NCI-H2227 treated with DMSO at 0.1 percent for 48 hours (cell line): ENCODE data around the gene CDH8.
"Not testable (repeated sequence)": the region's sequence is repeated elsewhere in the genome, so short reads cannot be mapped to it uniquely, and the experiment has no call there.

Experiments used
- DNase-seq: peaks from one replicate; lab custom pipeline; 2025; lab: John Stamatoyannopoulos, UW

CDH8 gene

DNA sequence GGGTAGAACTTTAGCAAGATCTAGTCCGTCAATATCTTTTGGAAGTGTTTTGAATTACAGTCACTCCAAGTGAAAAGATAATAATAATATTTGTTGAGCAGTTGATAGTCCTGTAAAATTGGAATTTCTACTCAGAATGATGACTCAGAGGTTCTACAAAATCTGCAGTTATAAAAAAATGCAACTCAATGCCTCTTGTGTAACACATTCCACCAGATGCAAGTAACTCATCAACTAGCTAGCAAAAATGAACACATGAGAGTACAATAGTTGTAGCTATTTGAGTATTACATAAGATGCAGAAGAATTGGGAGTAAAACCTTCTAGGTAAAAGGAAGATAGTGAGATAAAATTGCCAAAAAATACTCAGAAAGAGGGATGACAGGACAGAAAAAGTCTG lies 177.2 kb downstream of the CDH8 start:
- no peak for DNase-seq

DNA sequence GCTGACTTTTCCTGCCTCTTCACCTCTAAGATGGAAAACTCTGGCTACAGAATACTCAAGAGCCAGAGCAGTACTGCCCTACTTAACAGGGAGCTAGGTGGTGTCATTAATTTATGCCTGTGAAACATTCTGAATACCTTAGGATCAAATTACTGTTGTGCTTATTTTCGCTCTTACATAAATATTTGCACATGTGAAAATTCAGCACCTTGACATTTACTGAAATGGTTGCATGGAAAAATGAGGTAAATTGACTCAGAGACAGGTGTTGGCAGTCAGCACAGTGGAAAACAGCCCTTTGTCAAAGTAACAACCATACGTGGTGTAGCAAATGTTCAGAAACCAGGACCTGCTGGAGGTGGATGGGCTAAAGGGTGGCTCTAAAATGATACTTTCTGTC lies 193.6 kb downstream of the CDH8 start:
- DNase-seq = no peak

DNA sequence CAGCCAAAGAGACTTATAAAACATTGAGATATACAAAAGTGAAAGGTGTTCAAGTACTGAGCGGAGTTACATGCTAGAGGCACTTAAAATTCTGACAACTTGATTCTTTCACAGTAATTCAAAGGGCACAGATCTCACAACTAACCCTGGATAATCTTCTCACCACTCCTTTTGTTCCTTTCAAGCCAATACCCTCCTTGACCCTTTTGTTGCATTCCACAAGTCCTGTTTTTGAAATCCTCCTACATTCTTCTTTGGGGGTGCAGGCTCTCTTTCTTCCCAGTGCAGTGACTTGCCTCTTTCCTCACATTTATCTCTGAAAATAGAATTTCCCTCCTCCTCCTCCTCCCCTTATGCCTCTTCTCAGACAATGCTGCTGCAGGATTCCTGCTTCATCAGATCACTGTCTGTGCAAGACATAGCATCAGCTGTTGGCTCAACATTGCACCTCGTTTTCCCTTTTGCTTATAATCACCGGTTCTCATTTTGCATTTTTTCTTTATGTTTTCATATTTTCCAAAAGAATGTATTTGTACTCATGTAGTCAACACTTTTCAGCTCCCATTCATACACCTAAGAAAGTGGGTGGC lies 199.3 kb downstream of the CDH8 start:
- no peak for DNase-seq

DNA sequence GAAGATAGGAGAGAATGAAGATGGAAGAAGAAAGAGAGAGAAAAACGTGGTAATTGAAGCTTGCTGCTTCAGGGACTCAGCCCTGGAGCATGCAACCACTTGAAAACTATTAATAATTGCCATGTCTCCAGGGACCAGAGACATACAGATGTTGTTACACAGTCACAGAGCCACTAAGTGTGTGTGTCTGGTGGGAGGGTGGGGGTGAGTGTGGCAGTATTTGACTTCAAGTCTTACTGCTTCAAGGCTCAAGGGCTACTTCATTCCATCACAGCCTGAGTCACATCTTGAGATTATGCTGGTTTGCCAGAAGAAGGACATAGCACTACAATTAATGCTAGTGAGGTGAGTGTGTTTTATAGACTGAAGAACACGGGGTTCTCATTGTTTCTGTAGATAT lies 202.2 kb downstream of the CDH8 start:
- DNase-seq = no peak

DNA sequence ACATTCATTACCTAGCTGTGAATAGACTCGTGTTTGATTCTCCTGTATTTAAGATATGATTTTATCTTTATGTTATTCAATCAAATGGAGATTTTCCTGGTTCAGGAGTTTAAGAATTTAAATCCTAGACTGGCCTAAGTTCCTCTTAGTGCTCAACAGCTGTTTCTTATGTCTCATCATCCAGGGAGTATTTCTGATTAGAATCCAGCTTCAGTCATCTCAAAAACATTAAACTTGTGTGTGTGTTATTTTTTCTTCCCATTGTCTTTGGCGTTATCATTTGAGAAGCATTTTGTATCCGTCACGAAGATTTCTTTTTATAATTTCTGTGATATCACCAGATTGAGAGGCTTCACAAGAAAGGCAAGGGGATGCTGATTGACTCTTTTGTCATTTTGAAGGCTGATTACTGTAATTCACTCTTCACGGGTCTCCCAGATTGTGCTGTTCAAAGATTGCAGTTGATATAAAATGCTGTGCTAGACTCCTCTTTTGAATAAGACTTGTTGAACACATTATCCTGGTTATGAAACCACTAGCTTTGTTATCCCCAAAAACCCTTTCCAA lies 204.8 kb downstream of the CDH8 start:
- DNase-seq = peak; percentile 78

DNA sequence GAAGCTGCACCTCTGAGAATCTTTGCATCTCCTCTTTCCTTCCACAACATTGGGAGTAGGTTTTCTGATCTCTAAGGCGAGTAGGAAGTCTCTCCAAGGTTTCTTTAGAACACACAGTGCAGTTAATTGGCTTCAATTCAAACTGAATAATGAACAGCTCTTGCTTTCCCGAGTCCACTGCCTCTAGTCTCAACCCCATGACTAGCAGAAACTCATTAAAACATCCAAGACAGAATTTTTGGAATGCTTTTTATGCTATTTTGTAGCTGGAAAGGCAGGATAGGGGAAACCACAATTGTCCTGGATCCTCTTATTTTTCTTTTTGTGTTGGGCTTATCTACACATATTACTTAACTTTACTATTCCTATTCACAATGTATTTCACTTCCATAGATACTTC lies 206.6 kb downstream of the CDH8 start:
- no peak for DNase-seq

DNA sequence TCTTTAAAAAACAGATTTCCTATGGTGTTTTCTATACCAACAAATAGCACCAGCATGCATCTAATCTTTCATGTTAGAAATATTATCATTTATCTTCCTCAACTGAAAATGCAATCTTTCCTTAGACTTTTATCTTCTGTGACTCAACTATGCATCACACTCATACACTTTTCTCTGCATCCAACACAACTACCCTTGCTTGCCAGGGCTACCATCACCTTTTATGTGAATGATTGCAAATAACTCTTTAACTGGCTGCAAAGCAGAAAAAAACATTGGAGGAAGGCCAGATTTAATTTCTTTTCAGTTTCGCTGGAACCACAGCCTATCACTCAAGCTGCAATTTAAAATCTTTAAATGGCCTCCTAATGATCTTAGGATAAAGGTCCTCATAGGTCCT lies 212.9 kb downstream of the CDH8 start:
- DNase-seq = no peak

DNA sequence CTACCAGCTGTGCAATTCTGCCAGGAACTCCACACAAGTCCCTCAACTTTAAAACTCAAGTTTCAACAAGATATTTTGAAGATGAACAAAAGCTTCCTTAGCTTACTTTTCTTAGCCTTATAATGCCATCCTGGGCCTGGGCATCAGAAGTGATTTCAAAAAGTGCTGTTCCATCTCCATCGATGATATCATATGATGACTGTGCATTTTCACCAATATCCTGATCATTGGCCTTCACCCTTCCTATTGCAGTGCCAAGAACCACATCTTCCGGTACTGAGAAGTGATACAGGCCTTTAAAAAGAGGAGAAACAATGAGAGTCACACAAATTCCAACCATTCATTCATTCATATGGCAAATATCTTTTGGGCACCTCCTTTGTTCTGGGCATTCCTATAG lies 215.4 kb downstream of the CDH8 start:
- no peak for DNase-seq

DNA sequence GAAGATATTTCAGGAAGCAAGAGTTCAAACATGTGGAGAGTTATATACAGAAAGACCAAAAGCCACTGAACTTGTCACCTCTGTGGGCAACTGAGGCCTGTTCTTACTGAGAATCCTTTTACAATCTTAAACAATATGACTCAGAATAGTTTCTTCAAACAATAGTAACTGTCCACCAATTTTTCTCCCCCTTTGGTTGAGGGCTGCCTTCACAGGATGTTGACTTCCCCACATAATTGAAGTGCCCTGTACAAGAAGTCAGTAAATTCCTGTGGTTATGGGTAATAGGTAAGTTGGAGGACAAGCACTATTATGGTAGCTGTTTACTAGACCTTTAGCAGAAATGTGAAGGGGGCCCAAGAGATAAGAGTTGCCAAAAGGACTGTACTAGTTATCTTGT lies 215.8 kb downstream of the CDH8 start:
- no peak for DNase-seq

DNA sequence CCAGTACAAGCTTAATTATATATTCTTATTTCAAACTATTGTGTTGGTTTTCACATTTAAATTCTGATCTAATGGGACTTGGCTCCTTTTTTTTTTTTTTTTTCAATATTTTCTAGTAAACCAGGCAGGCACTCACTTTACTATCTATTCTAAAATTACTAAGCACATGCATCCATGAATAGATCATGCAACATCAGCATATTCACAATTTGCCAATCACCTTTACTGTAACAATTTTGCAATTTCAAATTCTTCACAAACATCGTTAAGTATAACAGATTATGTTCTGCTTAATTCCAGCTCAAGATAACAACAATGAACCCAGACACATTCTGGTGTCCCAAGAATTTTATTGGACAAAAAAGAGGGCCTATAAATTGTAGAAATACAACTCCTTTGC lies 217.4 kb downstream of the CDH8 start:
- no peak for DNase-seq

DNA sequence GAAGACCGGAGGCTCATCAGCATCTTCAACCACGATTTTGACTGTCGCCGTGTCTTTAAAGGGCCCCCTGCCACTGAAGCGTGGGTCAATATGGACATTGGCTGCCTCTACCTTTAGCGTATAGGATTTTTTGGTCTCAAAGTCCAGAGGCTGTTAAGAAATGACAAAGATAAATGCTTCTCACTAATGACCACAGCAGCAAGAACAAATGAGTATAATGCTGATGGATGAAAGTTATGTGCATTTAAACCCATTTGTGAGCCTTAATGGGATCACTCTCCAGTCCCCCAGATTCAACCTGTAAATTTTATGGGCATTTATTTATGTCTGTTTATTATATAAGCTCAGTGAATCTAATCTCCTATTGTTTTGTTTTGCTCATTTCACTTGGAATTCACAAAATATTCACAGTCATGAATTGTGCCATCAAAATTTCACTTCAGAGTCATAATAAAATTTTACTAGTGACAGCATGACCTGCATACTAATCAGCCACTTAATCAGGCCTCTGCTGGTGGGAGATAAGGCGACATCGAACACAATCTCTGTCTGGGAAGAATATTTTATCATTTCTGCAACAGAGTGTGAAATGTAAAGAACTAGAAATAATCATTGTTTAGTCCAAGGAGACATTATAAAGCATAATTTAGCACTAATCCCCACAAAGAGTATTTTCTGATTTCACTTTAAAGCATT lies 218.5 kb downstream of the CDH8 start:
- DNase-seq = no peak

DNA sequence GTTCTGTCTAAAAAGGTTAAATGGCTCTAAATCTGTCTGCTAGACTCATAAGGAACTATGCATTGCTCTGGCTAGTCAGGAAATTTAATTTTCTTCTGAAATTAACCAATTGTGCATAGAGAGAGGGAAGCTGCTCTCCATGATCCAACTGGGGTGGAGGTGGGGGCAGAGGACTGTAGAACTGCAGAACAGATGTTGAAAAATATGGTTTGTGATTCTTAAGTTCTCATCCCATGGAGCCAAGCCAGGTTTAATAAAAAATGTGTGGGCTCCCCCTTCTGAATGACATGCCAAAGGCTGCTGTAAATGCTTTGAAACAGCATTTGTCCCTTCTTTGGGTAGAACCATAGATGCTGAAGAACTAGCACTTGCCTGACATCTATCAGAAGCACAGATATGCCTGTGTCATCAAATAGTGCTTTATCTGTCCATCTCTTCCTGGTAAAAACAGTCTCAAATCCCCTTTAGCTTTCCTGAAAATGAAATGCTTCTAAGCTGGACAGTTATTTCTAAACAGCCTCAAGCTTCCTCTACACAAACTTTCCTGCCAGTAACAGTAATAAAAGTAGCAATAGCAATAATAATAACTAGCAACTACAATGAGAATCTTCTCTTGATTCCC lies 221.4 kb downstream of the CDH8 start:
- no peak for DNase-seq

DNA sequence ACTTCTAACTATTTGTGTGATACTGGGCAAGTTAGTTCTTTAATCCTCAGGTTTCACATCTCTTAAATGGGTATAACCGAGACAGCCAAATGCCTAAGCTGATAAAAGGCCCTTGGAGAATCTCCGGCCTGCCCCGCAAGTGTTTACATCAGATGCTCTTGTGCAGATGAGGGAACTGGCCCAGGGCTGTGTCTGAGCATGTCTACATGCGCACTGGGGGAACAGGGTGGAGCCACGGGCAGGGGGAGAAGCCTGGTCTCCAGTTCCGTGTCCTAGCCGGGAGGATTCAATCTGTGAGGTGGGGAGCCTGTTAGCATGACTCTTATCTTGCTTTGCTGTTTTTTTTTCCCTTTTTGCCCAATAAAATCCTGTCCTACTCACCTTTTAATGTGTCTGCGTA lies 222.9 kb downstream of the CDH8 start:
- DNase-seq = no peak

DNA sequence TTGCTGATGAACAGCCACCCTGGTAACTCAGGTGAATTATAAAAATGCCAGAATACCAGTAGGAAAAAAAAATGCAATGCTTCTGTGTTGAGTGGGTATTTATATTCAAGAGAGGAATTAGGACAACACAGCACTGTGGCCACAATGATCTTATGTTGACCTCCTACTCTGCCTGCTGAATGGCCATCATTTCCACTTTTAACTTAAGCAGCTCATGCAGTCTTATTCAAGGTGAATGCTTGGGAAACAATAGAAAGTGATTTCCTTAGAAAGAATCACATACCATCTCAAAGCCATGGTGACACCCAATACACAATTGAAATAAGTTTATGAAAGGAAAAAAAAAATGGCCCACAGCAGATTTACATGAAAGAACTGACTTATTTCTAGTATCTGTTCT lies 224.0 kb downstream of the CDH8 start:
- no peak for DNase-seq

DNA sequence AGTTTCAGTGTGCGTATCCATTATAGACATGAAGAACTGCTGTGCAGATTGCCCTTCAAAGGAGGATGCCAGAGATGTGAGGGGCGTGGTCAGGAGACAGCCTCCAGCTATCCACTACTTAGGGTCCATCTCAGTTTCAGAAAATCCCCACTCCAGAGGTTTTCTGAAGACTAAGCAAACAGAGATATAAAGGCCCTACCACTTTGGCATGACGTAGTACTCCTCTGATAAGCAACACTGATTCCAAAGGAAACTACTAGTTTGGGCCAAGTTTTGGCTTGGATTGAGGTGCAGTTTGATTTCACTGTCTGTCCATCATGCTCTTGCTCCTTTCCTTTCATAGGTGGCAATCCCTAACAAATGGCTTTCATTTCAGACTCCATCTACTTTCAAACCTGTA lies 228.7 kb downstream of the CDH8 start:
- DNase-seq = no peak

DNA sequence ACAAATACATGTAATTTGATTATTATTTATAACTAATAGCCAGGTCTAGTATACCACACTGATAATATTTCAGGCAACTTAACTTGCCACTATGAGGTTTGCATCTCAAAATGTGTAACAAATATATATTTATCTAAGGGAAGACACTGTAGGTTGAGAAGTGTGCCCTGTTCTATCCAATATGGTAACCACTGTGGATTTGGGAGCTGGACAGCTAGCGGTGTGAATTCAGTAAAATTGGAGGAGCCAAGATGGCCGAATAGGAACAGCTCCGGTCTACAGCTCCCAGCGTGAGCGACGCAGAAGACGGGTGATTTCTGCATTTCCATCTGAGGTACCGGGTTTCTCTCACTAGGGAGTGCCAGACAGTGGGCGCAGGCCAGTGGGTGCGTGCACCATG lies 235.0 kb downstream of the CDH8 start:
- DNase-seq = not testable (repeated sequence)

DNA sequence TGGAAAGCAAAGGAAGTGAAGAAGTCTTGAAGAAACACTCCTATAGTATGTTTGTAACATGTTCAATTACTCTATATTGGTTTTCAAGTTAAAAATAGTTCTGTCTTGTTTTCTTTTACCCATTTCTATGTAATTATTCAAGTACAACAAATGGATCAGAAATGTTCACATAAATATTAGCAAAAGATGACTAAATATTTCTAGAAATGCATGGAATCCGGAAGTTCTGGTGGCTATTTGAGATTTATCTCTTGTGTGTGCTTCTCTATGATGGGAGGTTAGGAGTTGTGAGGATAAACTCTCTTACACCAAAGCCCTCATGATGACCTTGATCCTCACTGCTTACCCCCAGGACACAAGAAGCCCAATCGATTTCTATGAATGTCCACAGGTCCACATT lies 237.5 kb downstream of the CDH8 start:
- no peak for DNase-seq

DNA sequence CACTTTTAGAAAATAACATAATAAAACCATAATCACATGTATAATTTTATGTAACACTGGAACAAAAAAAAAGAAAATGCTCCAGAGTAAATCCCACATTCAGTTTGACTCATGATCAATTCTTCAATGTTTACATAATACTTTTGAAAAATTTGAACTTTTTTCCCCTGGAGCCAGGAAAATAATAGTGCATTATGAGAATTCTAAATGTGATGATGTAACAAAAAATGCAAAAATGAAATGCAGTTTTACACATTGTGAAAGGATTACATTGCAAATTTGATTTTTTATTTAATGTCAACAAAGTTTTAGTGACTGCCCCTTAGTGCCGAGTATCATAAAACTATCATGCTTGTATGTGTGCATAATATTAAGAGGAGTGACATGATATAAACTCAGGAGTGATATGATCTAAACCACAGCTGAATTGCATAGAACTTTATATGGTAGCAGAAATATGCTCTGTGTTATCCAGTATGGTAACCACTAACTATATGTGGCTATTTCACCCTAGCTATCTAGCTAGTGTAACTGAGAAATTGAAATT lies 238.2 kb downstream of the CDH8 start:
- no peak for DNase-seq

DNA sequence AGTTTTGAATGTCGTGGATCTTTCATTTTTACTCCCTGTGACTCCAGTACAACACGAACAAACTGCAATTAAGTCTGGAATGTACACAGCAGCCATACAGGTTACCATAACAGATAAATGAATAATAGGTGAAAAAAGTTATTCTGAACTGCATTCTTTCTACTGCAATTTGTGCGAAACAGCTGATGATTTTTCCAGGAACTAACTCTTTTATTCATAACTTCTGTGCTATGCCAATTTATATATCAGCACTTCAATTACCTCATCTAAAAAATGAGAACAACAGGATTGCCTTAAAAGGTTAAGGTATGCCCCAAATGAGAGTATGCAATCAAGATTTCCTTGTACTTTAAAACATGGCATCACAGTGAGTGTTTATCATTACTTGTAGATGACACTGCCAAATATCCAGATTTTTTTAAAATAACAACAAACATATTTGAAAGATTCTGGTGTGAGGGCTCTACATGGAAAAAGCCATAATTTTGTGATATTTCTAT lies 238.9 kb downstream of the CDH8 start:
- DNase-seq = no peak

DNA sequence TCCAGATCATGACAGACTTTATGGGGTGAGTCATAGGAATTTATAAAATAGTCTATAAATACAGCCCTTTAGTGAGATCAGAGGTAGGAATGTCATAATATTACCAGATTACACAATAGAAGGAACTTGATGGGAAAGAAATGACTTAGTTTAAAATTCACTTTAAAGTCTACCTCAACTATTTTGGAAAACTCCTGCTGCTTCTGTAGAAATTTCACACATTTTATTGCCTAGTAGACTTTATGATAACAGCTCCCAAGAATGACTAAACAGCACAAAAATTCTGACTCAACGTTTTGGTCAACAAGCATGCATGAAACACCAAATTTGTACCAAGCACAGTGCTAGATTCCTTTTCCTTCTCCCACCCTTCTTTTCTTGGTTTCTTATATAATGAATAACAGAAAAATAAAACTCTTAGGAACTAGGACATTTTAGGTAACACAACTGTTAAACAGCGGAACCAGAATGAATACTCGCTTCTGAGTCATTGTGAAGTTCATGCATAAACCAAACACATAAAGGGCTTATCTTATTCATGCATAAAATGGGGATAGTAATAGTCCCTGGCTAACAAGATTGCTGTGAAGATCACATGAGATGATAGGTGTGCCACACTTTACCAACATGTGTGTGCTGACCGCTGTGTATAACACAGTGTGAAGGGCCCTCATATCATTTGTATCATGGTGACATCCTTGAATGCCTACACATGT lies 243.9 kb downstream of the CDH8 start:
- DNase-seq = no peak

DNA sequence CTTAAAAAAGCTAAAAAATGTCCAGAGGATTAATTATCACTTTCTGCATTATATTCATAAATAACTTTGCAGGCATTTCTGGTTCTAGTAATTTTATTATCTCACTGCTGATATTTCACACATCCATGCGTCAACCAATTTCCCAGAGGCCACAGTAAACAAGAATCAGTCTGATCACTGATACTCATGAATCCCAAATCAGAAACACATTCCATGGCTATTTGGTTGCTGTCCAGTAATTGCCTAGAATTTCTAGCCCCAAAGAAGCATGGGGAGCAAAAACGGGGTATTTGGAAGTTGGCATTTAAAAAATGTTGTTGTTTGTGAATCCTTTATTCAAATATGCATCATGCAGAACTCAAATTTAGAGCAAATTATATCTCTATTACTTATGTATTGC lies 244.8 kb downstream of the CDH8 start:
- no peak for DNase-seq

DNA sequence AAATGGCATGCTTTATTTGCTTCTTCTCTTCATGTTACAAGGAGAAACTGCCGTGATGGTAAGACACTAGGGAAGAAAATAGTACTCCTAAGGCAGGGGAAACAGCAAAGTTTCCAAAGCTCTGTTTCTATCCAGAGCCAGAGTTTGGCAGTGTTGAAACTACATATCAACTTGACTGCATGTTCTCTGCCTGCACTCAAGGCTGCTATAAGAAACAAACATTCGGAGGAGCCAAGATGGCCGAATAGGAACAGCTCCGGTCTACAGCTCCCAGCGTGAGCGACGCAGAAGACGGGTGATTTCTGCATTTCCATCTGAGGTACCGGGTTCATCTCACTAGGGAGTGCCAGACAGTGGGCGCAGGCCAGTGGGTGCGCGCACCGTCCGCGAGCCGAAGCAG lies 254.4 kb downstream of the CDH8 start:
- not testable (repeated sequence) for DNase-seq
